ENCODE results near the gene GJA8.

Gene GJA8

DNA sequence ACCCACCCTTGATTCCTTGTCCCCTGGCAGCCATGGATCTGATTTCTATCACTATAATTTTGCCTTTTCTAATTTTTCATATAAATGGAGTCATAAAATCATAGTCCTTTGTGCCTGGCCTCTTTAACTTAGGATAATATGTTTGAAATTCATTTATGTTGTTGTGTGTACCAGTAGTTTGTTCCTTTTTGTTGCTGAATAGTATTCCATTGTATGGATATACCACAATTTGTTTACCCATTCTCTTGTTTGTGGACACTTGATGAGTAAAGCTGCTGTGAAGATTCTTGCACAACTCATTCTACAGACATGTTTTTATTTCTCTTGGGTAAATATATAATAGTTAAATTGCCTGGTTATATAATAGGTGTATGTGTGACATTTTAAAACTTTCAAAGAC is 22.7 kb upstream of the GJA8 start:
- no peak overlapping the region for H3K4me2 ChIP-seq
- no peak overlapping the region for H3K9ac ChIP-seq
- H3K27ac ChIP-seq = no peak overlapping the region
- H3K27me3 ChIP-seq (ENCODE audit: insufficient read depth, low read depth) = no peaks in the 10 kb centered on the region
- no peak overlapping the region for H3K4me3 ChIP-seq (IDR thresholded peaks at IDR 0.05; ENCODE audit: insufficient read depth, low read depth, low read length)
- H4K20me1 ChIP-seq (ENCODE audit: insufficient read depth) = no peaks in the 10 kb centered on the region
- TF ChIP-seq, protein P1, sequence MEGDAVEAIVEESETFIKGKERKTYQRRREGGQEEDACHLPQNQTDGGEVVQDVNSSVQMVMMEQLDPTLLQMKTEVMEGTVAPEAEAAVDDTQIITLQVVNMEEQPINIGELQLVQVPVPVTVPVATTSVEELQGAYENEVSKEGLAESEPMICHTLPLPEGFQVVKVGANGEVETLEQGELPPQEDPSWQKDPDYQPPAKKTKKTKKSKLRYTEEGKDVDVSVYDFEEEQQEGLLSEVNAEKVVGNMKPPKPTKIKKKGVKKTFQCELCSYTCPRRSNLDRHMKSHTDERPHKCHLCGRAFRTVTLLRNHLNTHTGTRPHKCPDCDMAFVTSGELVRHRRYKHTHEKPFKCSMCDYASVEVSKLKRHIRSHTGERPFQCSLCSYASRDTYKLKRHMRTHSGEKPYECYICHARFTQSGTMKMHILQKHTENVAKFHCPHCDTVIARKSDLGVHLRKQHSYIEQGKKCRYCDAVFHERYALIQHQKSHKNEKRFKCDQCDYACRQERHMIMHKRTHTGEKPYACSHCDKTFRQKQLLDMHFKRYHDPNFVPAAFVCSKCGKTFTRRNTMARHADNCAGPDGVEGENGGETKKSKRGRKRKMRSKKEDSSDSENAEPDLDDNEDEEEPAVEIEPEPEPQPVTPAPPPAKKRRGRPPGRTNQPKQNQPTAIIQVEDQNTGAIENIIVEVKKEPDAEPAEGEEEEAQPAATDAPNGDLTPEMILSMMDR (conservative IDR thresholded peaks at IDR 0.05; ENCODE audit: low read depth, low read length) = no peak
- H2AFZ ChIP-seq (ENCODE audit: low read depth) = no peak overlapping the region
- no peaks in the 10 kb centered on the region for H3K4me1 ChIP-seq (ENCODE audit: low read depth, poor library complexity, severe bottlenecking)
- H3K79me2 ChIP-seq (ENCODE audit: insufficient read depth, low read depth) = no peaks in the 10 kb centered on the region
- H3K36me3 ChIP-seq (ENCODE audit: insufficient read depth) = no peaks in the 10 kb centered on the region

DNA sequence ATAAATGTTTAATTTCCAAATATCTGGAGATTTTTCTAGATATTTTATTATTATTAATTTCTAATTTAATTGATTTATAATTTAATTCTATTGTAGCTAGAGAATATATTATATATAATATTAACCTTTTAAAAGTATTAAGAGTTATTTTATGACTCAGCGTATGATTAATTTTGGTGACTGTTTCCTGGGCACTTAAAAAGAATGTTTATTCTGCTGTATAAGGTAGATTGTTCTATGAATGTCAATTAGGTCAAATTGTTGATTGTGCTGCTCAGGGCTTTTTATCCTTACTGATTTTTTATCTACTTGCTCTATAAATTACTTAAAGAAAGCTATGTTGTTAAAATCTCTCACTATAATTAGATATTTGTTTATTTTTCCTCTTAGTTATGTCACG is 20.1 kb upstream of the GJA8 start:
- no peaks in the 10 kb centered on the region for H3K79me2 ChIP-seq (ENCODE audit: insufficient read depth, low read depth)
- no peaks in the 10 kb centered on the region for H3K4me1 ChIP-seq (ENCODE audit: low read depth, poor library complexity, severe bottlenecking)
- H3K36me3 ChIP-seq (ENCODE audit: insufficient read depth) = no peaks in the 10 kb centered on the region
- no peak overlapping the region for H3K9ac ChIP-seq
- no peak overlapping the region for H3K4me2 ChIP-seq
- H3K27me3 ChIP-seq (ENCODE audit: insufficient read depth, low read depth) = no peaks in the 10 kb centered on the region
- no peaks in the 10 kb centered on the region for H4K20me1 ChIP-seq (ENCODE audit: insufficient read depth)
- no peak overlapping the region for H3K4me3 ChIP-seq (IDR thresholded peaks at IDR 0.05; ENCODE audit: insufficient read depth, low read depth, low read length)
- H2AFZ ChIP-seq (ENCODE audit: low read depth) = no peak overlapping the region
- TF ChIP-seq, protein P1 (conservative IDR thresholded peaks at IDR 0.05; ENCODE audit: low read depth, low read length) = no peak; the same call in 1 of the 2 replicates
- H3K27ac ChIP-seq = no peak overlapping the region

- Histone ChIP-seq H3K9ac (no peak overlapping the region), H4K20me1 (ENCODE audit: insufficient read depth) (no peaks in the 10 kb centered on the region), H3K79me2 (ENCODE audit: insufficient read depth, low read depth) (no peaks in the 10 kb centered on the region), H3K4me1 (ENCODE audit: low read depth, poor library complexity, severe bottlenecking) (no peaks in the 10 kb centered on the region), H3K4me3 (IDR thresholded peaks at IDR 0.05; ENCODE audit: insufficient read depth, low read depth, low read length) (no peak overlapping the region), H3K4me2 (no peak overlapping the region), H3K36me3 (ENCODE audit: insufficient read depth) (no peaks in the 10 kb centered on the region), H3K27me3 (ENCODE audit: insufficient read depth, low read depth) (no peaks in the 10 kb centered on the region), H2AFZ (ENCODE audit: low read depth) (no peak overlapping the region), H3K27ac (no peak overlapping the region)
- TF ChIP-seq, protein P1 (conservative IDR thresholded peaks at IDR 0.05; ENCODE audit: low read depth, low read length) = peak; percentile 73
These were observed 12.3 kb upstream of the GJA8 start for GRCh38 chr1:147890177-147890790.

- H3K4me2 ChIP-seq = no peak overlapping the region
- no peak overlapping the region for H3K4me3 ChIP-seq (IDR thresholded peaks at IDR 0.05; ENCODE audit: insufficient read depth, low read depth, low read length)
- H3K36me3 ChIP-seq (ENCODE audit: insufficient read depth) = no peaks in the 10 kb centered on the region
- H3K27me3 ChIP-seq (ENCODE audit: insufficient read depth, low read depth) = no peaks in the 10 kb centered on the region
- no peaks in the 10 kb centered on the region for H3K4me1 ChIP-seq (ENCODE audit: low read depth, poor library complexity, severe bottlenecking)
- H2AFZ ChIP-seq (ENCODE audit: low read depth) = no peak overlapping the region
- H3K27ac ChIP-seq = no peak overlapping the region
- TF ChIP-seq, protein P1 (conservative IDR thresholded peaks at IDR 0.05; ENCODE audit: low read depth, low read length) = no peak
- H3K9ac ChIP-seq = no peak overlapping the region
- H3K79me2 ChIP-seq (ENCODE audit: insufficient read depth, low read depth) = no peaks in the 10 kb centered on the region
- no peaks in the 10 kb centered on the region for H4K20me1 ChIP-seq (ENCODE audit: insufficient read depth)
These were observed 11.5 kb upstream of the GJA8 start for GRCh38 chr1:147891088-147891487.
